ENCODE data around the gene CD84. TPM values are rescaled to one million over a fixed set of nuclear protein-coding genes. Genes with fewer than 3 reads are reported as not detected.

The CD84 gene
- total and polyA plus RNA-seq, 2 experiments from 2014 or later: not detected

DNA sequence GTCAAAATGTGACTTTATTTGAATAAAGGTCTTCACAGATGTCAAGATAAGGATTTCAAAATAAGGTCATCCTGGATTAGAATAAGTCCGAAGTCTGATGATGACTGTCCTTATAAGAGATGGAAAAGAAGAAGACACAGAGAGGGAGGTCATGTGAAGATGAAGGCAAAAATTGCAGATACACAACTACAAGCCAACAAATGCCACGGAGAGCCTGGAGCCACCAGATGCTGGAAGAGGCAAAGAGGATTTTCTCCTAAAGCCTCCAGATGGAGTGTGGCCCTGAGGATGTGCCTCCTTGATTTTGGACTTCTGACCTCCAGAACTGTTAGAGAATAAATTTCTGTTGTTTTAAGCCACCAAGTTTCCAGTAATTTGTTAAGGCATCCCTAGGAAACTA is 36.4 kb upstream of the CD84 start:
- no peak for DNase-seq (ENCODE audit: low read depth in 1 of 2, low spot score in 1 of 2)
- H3K27ac ChIP-seq: no peak overlapping the region
- H3K27me3 ChIP-seq: no peaks in the 10 kb centered on the region
- TF ChIP-seq, protein P1, sequence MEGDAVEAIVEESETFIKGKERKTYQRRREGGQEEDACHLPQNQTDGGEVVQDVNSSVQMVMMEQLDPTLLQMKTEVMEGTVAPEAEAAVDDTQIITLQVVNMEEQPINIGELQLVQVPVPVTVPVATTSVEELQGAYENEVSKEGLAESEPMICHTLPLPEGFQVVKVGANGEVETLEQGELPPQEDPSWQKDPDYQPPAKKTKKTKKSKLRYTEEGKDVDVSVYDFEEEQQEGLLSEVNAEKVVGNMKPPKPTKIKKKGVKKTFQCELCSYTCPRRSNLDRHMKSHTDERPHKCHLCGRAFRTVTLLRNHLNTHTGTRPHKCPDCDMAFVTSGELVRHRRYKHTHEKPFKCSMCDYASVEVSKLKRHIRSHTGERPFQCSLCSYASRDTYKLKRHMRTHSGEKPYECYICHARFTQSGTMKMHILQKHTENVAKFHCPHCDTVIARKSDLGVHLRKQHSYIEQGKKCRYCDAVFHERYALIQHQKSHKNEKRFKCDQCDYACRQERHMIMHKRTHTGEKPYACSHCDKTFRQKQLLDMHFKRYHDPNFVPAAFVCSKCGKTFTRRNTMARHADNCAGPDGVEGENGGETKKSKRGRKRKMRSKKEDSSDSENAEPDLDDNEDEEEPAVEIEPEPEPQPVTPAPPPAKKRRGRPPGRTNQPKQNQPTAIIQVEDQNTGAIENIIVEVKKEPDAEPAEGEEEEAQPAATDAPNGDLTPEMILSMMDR (IDR thresholded peaks at IDR 0.05; ENCODE audit: low read depth, low read length): no peak
- no peaks in the 10 kb centered on the region for H3K36me3 ChIP-seq
- H3K4me3 ChIP-seq: no peak overlapping the region
- H3K4me1 ChIP-seq (ENCODE audit: low read depth): no peaks in the 10 kb centered on the region
- no peaks in the 10 kb centered on the region for H3K9me3 ChIP-seq (ENCODE audit: low read depth)

DNA sequence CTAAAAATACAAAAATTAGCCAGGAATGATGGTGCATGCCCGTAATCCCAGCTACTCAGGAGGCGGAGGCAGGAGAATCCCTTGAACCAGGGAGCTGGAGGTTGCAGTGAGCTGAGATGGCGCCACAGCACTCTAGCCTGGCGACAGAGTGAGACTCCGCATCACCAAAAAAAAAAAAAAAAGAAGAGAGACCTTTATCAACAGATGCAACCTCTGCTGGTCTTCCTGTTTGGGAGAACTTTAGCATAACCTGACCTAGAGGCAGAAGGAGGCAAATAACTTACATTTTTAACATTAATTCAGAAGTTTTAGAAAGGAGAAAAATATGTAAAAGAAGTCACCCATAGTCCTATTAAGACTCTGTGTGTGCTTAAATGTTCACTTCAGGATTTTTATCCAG is 35.1 kb upstream of the CD84 start:
- H3K4me1 ChIP-seq (ENCODE audit: low read depth): no peaks in the 10 kb centered on the region

DNA sequence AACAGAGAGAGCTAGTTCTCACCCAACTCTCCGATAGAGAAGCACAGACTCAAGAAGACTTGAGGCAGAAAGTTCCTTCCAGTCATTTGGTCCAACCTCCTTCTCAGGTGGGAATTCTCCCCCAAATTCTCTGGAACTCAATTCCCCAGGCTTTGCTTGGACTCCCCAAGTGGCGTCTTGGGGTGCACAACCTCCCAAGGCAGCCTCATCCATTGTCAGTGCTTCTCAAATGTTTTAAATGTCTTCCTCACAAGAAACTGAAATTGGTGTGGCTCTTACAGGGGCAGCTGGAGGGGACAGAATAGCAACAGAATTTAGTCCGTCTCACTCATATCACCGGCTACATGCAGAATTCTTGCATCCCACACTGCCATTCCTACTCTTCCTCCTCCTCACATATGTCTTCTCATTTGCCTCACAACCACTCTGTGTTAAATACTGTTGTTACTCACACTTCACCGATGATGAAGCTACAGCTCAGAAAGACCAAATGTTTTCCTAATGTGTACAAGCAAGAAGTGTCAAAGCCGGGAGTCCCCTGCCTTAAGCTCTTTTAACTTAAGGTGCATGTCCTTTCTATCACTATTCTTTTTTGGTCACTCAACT is 33.4 kb upstream of the CD84 start:
- no peaks in the 10 kb centered on the region for H3K27me3 ChIP-seq
- no peaks in the 10 kb centered on the region for H3K36me3 ChIP-seq
- TF ChIP-seq, protein P1 (IDR thresholded peaks at IDR 0.05; ENCODE audit: low read depth, low read length): no peak
- H3K4me1 ChIP-seq (ENCODE audit: low read depth): no peaks in the 10 kb centered on the region
- no peak overlapping the region for H3K4me3 ChIP-seq
- no peak overlapping the region for H3K27ac ChIP-seq
- H3K9me3 ChIP-seq (ENCODE audit: low read depth): no peaks in the 10 kb centered on the region
- no peak for DNase-seq (ENCODE audit: low read depth in 1 of 2, low spot score in 1 of 2)

More for the DNA sequence above, 35.1 kb upstream of the CD84 start:
- TF ChIP-seq, protein P1 (IDR thresholded peaks at IDR 0.05; ENCODE audit: low read depth, low read length): no peak
- no peaks in the 10 kb centered on the region for H3K9me3 ChIP-seq (ENCODE audit: low read depth)
- no peak overlapping the region for H3K27ac ChIP-seq
- H3K4me3 ChIP-seq: no peak overlapping the region
- no peaks in the 10 kb centered on the region for H3K27me3 ChIP-seq
- no peaks in the 10 kb centered on the region for H3K36me3 ChIP-seq
- no peak for DNase-seq (ENCODE audit: low read depth in 1 of 2, low spot score in 1 of 2)

DNA sequence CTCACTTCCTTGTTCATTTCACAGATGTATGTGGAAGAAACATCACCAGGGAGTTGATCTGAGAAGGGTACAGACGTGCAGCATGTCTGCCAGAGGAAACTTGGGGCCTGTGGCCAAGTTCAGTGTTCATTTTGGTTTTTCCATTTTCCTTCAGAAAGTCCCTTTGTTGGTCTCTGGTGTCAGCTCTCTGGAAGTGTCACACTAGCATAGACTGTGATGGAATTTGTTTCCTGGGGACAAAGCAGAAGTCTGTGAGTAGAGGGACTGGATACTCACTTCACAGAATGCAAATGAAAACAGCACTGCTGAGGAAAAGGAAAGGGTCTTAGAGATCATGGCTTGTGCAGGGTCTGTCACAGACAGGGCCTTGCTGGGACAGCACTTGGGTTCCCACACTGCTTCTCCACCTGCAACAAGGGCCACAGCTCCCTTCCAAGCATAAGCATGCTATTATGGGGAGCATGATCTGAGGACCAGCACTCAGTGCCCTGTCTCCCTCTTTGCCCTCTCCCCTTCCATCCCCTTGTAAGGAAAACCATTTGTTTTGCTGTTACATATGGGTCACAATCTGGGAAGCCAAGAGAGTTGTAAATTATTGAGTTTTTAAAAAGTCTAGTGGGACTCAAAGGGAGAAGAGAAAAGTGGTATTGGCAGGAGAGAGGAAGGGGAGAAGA is 31.4 kb upstream of the CD84 start:
- Histone ChIP-seq H3K4me1 (ENCODE audit: low read depth) (no peaks in the 10 kb centered on the region), H3K36me3 (no peaks in the 10 kb centered on the region), H3K27ac (no peak overlapping the region), H3K4me3 (no peak overlapping the region), H3K9me3 (ENCODE audit: low read depth) (no peaks in the 10 kb centered on the region), H3K27me3 (no peaks in the 10 kb centered on the region)
- DNase-seq (ENCODE audit: low read depth in 1 of 2, low spot score in 1 of 2): no peak
- TF ChIP-seq, protein P1 (IDR thresholded peaks at IDR 0.05; ENCODE audit: low read depth, low read length): no peak

DNA sequence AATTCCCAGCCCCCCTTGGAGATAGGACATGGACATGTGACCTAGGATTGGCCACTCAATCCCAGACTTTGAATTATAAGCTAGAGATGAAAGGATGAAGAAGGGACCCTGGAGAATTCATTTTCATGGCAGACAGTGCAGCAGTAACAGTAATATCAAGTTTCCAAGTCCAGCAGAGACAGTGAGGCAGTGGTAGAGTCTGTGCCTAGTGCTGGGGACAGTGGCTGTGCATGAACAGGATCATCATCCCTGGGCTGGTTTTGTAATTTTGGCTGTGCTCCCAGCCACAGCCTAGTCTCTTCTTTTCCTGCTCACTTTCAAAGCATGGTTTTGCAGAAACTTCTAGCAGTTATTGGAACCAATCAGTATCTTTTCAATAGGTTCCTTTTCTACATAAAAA is 29.6 kb upstream of the CD84 start:
- H3K36me3 ChIP-seq: no peaks in the 10 kb centered on the region
- no peak for DNase-seq (ENCODE audit: low read depth in 1 of 2, low spot score in 1 of 2)
- TF ChIP-seq, protein P1 (IDR thresholded peaks at IDR 0.05; ENCODE audit: low read depth, low read length): no peak
- H3K9me3 ChIP-seq (ENCODE audit: low read depth): no peaks in the 10 kb centered on the region
- no peaks in the 10 kb centered on the region for H3K4me1 ChIP-seq (ENCODE audit: low read depth)
- H3K27ac ChIP-seq: no peak overlapping the region
- H3K27me3 ChIP-seq: no peaks in the 10 kb centered on the region
- no peak overlapping the region for H3K4me3 ChIP-seq

Data from cardiac muscle cell (in vitro differentiated cells and primary cell).